PFSK-1 (cell line): ENCODE results near the gene MSI2.

Experiments
- POLR2AphosphoS5 ChIP-seq: IDR thresholded peaks from 2 replicates; pipeline ENCODE4 v1.6.1; 2012; ENCODE audit warnings: low read depth, mild to moderate bottlenecking, control low read depth, low read length, moderate library complexity
- SIN3A ChIP-seq: IDR thresholded peaks from 2 replicates; pipeline ENCODE4 v1.6.1; 2012; ENCODE audit warnings: mild to moderate bottlenecking, low read length, moderate library complexity, borderline replicate concordance; ENCODE audit not compliant: insufficient read depth
- TAF1 ChIP-seq: IDR thresholded peaks from 2 replicates; pipeline ENCODE4 v1.6.1; 2012; ENCODE audit warnings: low read length, control low read depth, borderline replicate concordance; ENCODE audit not compliant: insufficient read depth
- TF ChIP-seq, protein P1 (sequence below), 2 experiments: IDR thresholded peaks; 2 replicates each; pipeline versions ENCODE4 v1.6.1 to v1.8.0; 2011 to 2012; ENCODE audit warnings: low read depth in 2 of 2, low read length in 2 of 2, control low read depth in 1 of 2, inconsistent platforms in 1 of 2, mild to moderate bottlenecking in 1 of 2, moderate library complexity in 1 of 2; ENCODE audit not compliant: insufficient read depth in 1 of 2

DNA sequence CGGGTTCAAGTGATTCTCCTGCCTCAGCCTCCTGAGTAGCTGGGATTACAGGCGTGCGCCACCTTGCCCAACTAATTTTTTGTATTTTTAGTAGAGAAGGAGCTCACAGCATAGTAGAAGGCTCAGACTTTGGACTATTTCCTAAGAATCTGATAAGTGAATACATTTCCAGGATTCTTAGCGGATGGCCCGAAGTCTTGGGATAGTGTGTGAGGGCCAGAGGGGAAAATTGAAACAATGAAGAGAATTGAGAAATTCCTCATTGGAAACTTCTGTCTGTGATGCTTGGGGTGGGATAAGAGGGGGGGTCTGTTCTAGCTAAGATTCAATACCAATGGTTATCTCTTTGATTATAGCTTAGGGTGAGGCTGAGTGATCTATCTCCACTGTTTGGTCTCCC is 183.3 kb downstream of the MSI2 start:
- TF ChIP-seq, protein P1, sequence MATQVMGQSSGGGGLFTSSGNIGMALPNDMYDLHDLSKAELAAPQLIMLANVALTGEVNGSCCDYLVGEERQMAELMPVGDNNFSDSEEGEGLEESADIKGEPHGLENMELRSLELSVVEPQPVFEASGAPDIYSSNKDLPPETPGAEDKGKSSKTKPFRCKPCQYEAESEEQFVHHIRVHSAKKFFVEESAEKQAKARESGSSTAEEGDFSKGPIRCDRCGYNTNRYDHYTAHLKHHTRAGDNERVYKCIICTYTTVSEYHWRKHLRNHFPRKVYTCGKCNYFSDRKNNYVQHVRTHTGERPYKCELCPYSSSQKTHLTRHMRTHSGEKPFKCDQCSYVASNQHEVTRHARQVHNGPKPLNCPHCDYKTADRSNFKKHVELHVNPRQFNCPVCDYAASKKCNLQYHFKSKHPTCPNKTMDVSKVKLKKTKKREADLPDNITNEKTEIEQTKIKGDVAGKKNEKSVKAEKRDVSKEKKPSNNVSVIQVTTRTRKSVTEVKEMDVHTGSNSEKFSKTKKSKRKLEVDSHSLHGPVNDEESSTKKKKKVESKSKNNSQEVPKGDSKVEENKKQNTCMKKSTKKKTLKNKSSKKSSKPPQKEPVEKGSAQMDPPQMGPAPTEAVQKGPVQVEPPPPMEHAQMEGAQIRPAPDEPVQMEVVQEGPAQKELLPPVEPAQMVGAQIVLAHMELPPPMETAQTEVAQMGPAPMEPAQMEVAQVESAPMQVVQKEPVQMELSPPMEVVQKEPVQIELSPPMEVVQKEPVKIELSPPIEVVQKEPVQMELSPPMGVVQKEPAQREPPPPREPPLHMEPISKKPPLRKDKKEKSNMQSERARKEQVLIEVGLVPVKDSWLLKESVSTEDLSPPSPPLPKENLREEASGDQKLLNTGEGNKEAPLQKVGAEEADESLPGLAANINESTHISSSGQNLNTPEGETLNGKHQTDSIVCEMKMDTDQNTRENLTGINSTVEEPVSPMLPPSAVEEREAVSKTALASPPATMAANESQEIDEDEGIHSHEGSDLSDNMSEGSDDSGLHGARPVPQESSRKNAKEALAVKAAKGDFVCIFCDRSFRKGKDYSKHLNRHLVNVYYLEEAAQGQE (IDR thresholded peaks at IDR 0.05; ENCODE audit: insufficient read depth in 1 of 2, low read depth in 2 of 2, low read length in 2 of 2), result no peak
- TF ChIP-seq SIN3A (no peak), TAF1 (no peak), POLR2AphosphoS5 (no peak)
